OCI-LY1 (cell line): ENCODE measurements around the gene STRADB.

Experiments
- EZH2 ChIP-seq: fragments of 200-600 bp; sonication (generic), shearing (Covaris generic); IDR thresholded peaks from 2 replicates; pipeline ENCODE4 v1.8.0; 2017; ENCODE audit warnings: borderline replicate concordance, mixed run types, mild to moderate bottlenecking, antibody characterized with exemption, low read length, moderate library complexity, mixed read lengths
- TF ChIP-seq, protein P1 (sequence below): fragments of 200-600 bp; sonication (generic), shearing (Covaris generic); IDR thresholded peaks from 2 replicates; pipeline ENCODE4 v1.5.1; 2017; ENCODE audit warnings: mild to moderate bottlenecking, antibody characterized with exemption, low read length, moderate library complexity, mixed read lengths

DNA sequence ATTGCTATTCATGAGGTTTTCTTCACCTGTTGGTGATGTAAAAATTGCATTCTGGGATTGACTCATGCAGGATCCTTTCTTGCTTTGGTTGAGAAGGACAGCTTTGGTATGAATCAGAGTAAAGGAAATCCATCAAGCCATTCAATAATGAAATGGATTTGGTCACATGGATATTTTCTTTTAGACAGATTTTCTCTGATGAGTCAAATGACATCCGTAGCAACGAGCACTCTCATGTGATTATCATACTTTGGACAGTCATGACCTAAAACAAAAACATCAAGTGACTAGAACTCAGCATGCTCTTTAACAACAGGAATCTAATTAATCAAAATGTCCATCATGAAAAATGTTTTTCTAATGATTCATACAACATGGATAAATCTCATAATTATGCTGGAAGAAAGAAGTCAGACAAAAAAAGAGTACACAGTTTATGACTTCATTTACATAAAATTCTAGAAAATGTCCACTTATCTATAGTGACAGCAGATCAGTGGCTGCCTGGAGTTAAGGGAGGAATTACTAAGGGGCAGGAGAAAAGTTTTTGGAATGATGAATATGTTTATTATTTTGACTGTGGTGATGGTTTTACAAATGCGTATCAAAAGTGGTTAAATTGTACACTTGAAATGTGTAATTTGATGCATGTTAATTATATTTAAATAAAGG, 31.0 kb upstream of the STRADB start:
- TF ChIP-seq, protein P1, sequence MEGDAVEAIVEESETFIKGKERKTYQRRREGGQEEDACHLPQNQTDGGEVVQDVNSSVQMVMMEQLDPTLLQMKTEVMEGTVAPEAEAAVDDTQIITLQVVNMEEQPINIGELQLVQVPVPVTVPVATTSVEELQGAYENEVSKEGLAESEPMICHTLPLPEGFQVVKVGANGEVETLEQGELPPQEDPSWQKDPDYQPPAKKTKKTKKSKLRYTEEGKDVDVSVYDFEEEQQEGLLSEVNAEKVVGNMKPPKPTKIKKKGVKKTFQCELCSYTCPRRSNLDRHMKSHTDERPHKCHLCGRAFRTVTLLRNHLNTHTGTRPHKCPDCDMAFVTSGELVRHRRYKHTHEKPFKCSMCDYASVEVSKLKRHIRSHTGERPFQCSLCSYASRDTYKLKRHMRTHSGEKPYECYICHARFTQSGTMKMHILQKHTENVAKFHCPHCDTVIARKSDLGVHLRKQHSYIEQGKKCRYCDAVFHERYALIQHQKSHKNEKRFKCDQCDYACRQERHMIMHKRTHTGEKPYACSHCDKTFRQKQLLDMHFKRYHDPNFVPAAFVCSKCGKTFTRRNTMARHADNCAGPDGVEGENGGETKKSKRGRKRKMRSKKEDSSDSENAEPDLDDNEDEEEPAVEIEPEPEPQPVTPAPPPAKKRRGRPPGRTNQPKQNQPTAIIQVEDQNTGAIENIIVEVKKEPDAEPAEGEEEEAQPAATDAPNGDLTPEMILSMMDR: no peak
- TF ChIP-seq EZH2: no peak
